Measurements from ENCODE around the gene INTS1. TPM values are rescaled to one million over a fixed set of nuclear protein-coding genes. Genes with fewer than 3 reads are reported as not detected.

The INTS1 gene
- total RNA-seq, 1 experiment from 2014 or later: 122 TPM

GRCh38 chr7:1544896-1545416 lies 40.8 kb upstream of the INTS1 start:
- no TSS peak for BruUV-seq (replicated peaks)
- Mint-ChIP-seq H3K9me3 (ENCODE audit: unreplicated experiment) (no peaks in the 10 kb centered on the region), H3K27me3 (ENCODE audit: insufficient read depth, unreplicated experiment) (no peaks in the 10 kb centered on the region), H3K4me1 (ENCODE audit: low read depth, unreplicated experiment) (no peaks in the 10 kb centered on the region), H3K4me3 (ENCODE audit: unreplicated experiment) (no peak overlapping the region), H3K27ac (ENCODE audit: unreplicated experiment) (no peak overlapping the region), H3K36me3 (ENCODE audit: insufficient read depth, unreplicated experiment) (peaks cover 71% of the 10 kb centered on the region)
- Histone ChIP-seq H3K36me3 (ENCODE audit: control insufficient read depth, insufficient read depth, low read length) (peaks cover 3% of the 10 kb centered on the region), H3K27me3 (replicated peaks; ENCODE audit: control insufficient read depth, insufficient read depth, low read length) (no peaks in the 10 kb centered on the region), H3K4me3 (ENCODE audit: low read depth, low read length) (no peak overlapping the region), H3K9me3 (no peaks in the 10 kb centered on the region), H3K4me1 (no peaks in the 10 kb centered on the region)
- DNase-seq: peak in 1 of 2 experiments; percentile 35
- CTCF ChIA-PET: no interaction called here
- POLR2A ChIA-PET: no interaction called here
- intact Hi-C loops (cut with micrococcal nuclease; ENCODE audit: unreplicated experiment): no loop called here
- TF ChIP-seq CTCF (IDR thresholded peaks at IDR 0.05; ENCODE audit: insufficient read depth in 1 of 2, low read depth in 1 of 2, low read length in 1 of 2, severe bottlenecking in 1 of 2, unreplicated experiment in 1 of 2): no peak

- BruUV-seq (replicated peaks): no TSS peak
- peaks cover 3% of the 10 kb centered on the region for H3K36me3 ChIP-seq (ENCODE audit: control insufficient read depth, insufficient read depth, low read length)
- Mint-ChIP-seq H3K27me3 (ENCODE audit: insufficient read depth, unreplicated experiment) (no peaks in the 10 kb centered on the region), H3K36me3 (ENCODE audit: insufficient read depth, unreplicated experiment) (peaks cover 77% of the 10 kb centered on the region), H3K9me3 (ENCODE audit: unreplicated experiment) (no peaks in the 10 kb centered on the region), H3K4me1 (ENCODE audit: low read depth, unreplicated experiment) (no peaks in the 10 kb centered on the region), H3K27ac (ENCODE audit: unreplicated experiment) (no peak overlapping the region), H3K4me3 (ENCODE audit: unreplicated experiment) (no peak overlapping the region)
- H3K9me3 ChIP-seq: no peaks in the 10 kb centered on the region
- ChIA-PET POLR2A (no interaction called here), CTCF (interaction anchor here (1.4 kb wide), 1 partner anchor 12 kb away, joined by 3 read pairs; the partner anchor contains the start of gene TMEM184A)
- no peak for TF ChIP-seq CTCF (IDR thresholded peaks at IDR 0.05; ENCODE audit: insufficient read depth in 1 of 2, low read depth in 1 of 2, low read length in 1 of 2, severe bottlenecking in 1 of 2, unreplicated experiment in 1 of 2)
- intact Hi-C loops (cut with micrococcal nuclease; ENCODE audit: unreplicated experiment): no loop called here
- DNase-seq: peak in 1 of 2 experiments; percentile 35
- H3K4me3 ChIP-seq (ENCODE audit: low read depth, low read length): no peak overlapping the region
- H3K27me3 ChIP-seq (replicated peaks; ENCODE audit: control insufficient read depth, insufficient read depth, low read length): no peaks in the 10 kb centered on the region
- H3K4me1 ChIP-seq: no peaks in the 10 kb centered on the region
Measured at GRCh38 chr7:1544178-1544895, 40.1 kb upstream of the INTS1 start.

GRCh38 chr7:1543826-1544177 lies 39.6 kb upstream of the INTS1 start:
- Histone ChIP-seq H3K9me3 (no peaks in the 10 kb centered on the region), H3K27me3 (replicated peaks; ENCODE audit: control insufficient read depth, insufficient read depth, low read length) (no peaks in the 10 kb centered on the region), H3K4me3 (ENCODE audit: low read depth, low read length) (no peak overlapping the region), H3K36me3 (ENCODE audit: control insufficient read depth, insufficient read depth, low read length) (peaks cover 3% of the 10 kb centered on the region), H3K4me1 (no peaks in the 10 kb centered on the region)
- peaks cover 80% of the 10 kb centered on the region for H3K36me3 Mint-ChIP-seq (ENCODE audit: insufficient read depth, unreplicated experiment)
- H3K27ac Mint-ChIP-seq (ENCODE audit: unreplicated experiment): no peak overlapping the region
- H3K4me1 Mint-ChIP-seq (ENCODE audit: low read depth, unreplicated experiment): no peaks in the 10 kb centered on the region
- no peak for TF ChIP-seq CTCF (IDR thresholded peaks at IDR 0.05; ENCODE audit: insufficient read depth in 1 of 2, low read depth in 1 of 2, low read length in 1 of 2, severe bottlenecking in 1 of 2, unreplicated experiment in 1 of 2)
- ChIA-PET POLR2A (no interaction called here), CTCF (interaction anchor here (1.4 kb wide), 1 partner anchor 12 kb away, joined by 3 read pairs; the partner anchor contains the start of gene TMEM184A)
- H3K27me3 Mint-ChIP-seq (ENCODE audit: insufficient read depth, unreplicated experiment): no peaks in the 10 kb centered on the region
- H3K9me3 Mint-ChIP-seq (ENCODE audit: unreplicated experiment): no peaks in the 10 kb centered on the region
- intact Hi-C loops (cut with micrococcal nuclease; ENCODE audit: unreplicated experiment): no loop called here
- no TSS peak for BruUV-seq (replicated peaks)
- no peak overlapping the region for H3K4me3 Mint-ChIP-seq (ENCODE audit: unreplicated experiment)
- peak in 1 of 2 experiments; percentile 34 for DNase-seq
